Peyer's patch (tissue), 4 donors: Measurements from ENCODE around the gene RNPEP.

Experiments
- CTCF ChIP-seq, 6 experiments: fragments of 450-650 bp in 4 of 6; fragments of 200-600 bp in 2 of 6; sonication (generic) in 1 of 6; IDR thresholded peaks; one replicate each; pipeline ENCODE4 v1.5.1; 2017 to 2019; ENCODE audit warnings: antibody characterized with exemption in 6 of 6, mild to moderate bottlenecking in 3 of 6, moderate library complexity in 1 of 6
- POLR2A ChIP-seq, 2 donors: fragments of 450-650 bp; IDR thresholded peaks; one replicate each; pipeline ENCODE4 v1.5.1; 2017; ENCODE audit warnings: antibody characterized with exemption in 2 of 2, mild to moderate bottlenecking in 2 of 2, moderate library complexity in 2 of 2

GRCh38 chr1:202012544-202013478 is 30.4 kb downstream of the RNPEP start:
- no peak for TF ChIP-seq POLR2A (IDR thresholded peaks at IDR 0.05)
- peak in 2 of 6 experiments; percentile 6 to 17 for TF ChIP-seq CTCF (IDR thresholded peaks at IDR 0.05)
